Measurements from ENCODE around the gene CDH11. TPM values are rescaled to one million over a fixed set of nuclear protein-coding genes. Genes with fewer than 3 reads are reported as not detected.

Gene CDH11
- total and polyA plus RNA-seq, 9 of the 15 experiments (the other 6 are each of a cell fraction or from before 2014, with no cell fraction given), result 0.18 TPM; not detected in 8

DNA sequence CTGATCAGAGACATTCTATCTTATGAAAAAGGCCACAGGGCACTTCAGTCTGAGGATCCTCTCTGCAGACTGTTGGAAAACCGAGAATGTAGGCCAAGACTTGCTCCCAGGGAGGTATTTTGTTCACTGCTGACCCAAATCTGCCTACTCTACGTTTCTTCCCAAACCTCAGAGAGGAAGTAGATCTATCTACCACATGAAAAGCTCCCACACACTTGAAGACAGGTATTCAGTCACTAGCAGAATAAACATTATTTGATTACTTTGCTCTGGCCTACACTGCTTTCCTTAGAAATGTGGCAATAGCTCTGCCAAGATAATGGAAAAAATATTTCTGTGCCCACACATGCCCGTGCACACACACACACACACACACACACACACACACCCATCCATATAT lies 164.6 kb downstream of the CDH11 start:
- in situ Hi-C loops (cut with MboI) (no loop called here), intact Hi-C loops (cut with micrococcal nuclease) (no loop called here)
- no TSS peak for BruUV-seq (replicated peaks)
- H3K36me3 ChIP-seq (ENCODE audit: control insufficient read depth, insufficient read depth, low read length), result no peaks in the 10 kb centered on the region
- ATAC-seq (no peak), DNase-seq (ENCODE audit: extremely low read depth in 1 of 4, low spot score in 3 of 4) (no peak), FAIRE-seq (no peak)
- no peaks in the 10 kb centered on the region for H3K4me1 ChIP-seq (replicated peaks in 1 of 2; ENCODE audit: control insufficient read depth in 2 of 2, insufficient read depth in 2 of 2, low read length in 2 of 2)
- no peaks in the 10 kb centered on the region for H3K9me3 ChIP-seq (replicated peaks; ENCODE audit: control insufficient read depth, insufficient read depth, low read depth, low read length)
- H3K27me3 ChIP-seq (ENCODE audit: control insufficient read depth in 2 of 2, insufficient read depth in 2 of 2, low read length in 2 of 2), result no peaks in the 10 kb centered on the region
- no peaks in the 10 kb centered on the region for H3K79me2 ChIP-seq (ENCODE audit: control insufficient read depth, insufficient read depth, low read length)
- H3K9ac ChIP-seq (ENCODE audit: insufficient read depth in 1 of 2, low read depth in 2 of 2, low read length in 2 of 2), result no peak overlapping the region
- H4K20me1 ChIP-seq (replicated peaks; ENCODE audit: control insufficient read depth, insufficient read depth, low read length), result no peaks in the 10 kb centered on the region
- no peak overlapping the region for H3K27ac ChIP-seq (ENCODE audit: extremely low read depth, low read depth, low read length)
- ChIA-PET CTCF (ENCODE audit: low intra/inter-chr PET ratio) (no interaction called here), POLR2A (no interaction called here)
- no peak overlapping the region for H3K4me2 ChIP-seq (ENCODE audit: insufficient read depth, low read length)
- TF ChIP-seq HOXB6 (CRISPR knock-in tag; IDR thresholded peaks at IDR 0.05; ENCODE audit: borderline replicate concordance), result no peak
- TF ChIP-seq KAT2B (IDR thresholded peaks at IDR 0.05; ENCODE audit: low read depth, low read length), result no peak
- no peaks in the 10 kb centered on the region for H3K9me1 ChIP-seq (ENCODE audit: control insufficient read depth, insufficient read depth, low read length)
- no peak overlapping the region for H3K4me3 ChIP-seq
- WGBS (ENCODE audit: insufficient coverage, low coverage, missing lambda C conversion rate), result 0% methylated on average over 3 of the region's 3 CpGs
- no peak overlapping the region for H2AFZ ChIP-seq (ENCODE audit: low read depth, low read length)

GRCh38 chr16:64952177-64952576 lies 169.7 kb downstream of the CDH11 start:
- in situ Hi-C loops (cut with MboI), result no loop called here
- CTCF ChIA-PET (ENCODE audit: low intra/inter-chr PET ratio), result no interaction called here
- Histone ChIP-seq H3K9me3 (replicated peaks; ENCODE audit: control insufficient read depth, insufficient read depth, low read depth, low read length) (no peaks in the 10 kb centered on the region), H3K27me3 (ENCODE audit: control insufficient read depth in 2 of 2, insufficient read depth in 2 of 2, low read length in 2 of 2) (no peaks in the 10 kb centered on the region), H3K79me2 (ENCODE audit: control insufficient read depth, insufficient read depth, low read length) (no peaks in the 10 kb centered on the region), H3K4me1 (replicated peaks in 1 of 2; ENCODE audit: control insufficient read depth in 2 of 2, insufficient read depth in 2 of 2, low read length in 2 of 2) (no peaks in the 10 kb centered on the region), H3K27ac (ENCODE audit: extremely low read depth, low read depth, low read length) (no peak overlapping the region), H2AFZ (ENCODE audit: low read depth, low read length) (no peak overlapping the region), H3K4me2 (ENCODE audit: insufficient read depth, low read length) (no peak overlapping the region), H3K9me1 (ENCODE audit: control insufficient read depth, insufficient read depth, low read length) (no peaks in the 10 kb centered on the region), H4K20me1 (replicated peaks; ENCODE audit: control insufficient read depth, insufficient read depth, low read length) (no peaks in the 10 kb centered on the region), H3K4me3 (no peak overlapping the region), H3K36me3 (ENCODE audit: control insufficient read depth, insufficient read depth, low read length) (no peaks in the 10 kb centered on the region), H3K9ac (ENCODE audit: insufficient read depth in 1 of 2, low read depth in 2 of 2, low read length in 2 of 2) (no peak overlapping the region)
- DNase-seq (ENCODE audit: extremely low read depth in 1 of 4, low spot score in 3 of 4), result no peak
- POLR2A ChIA-PET, result no interaction called here
- FAIRE-seq, result no peak
- no peak for ATAC-seq
- intact Hi-C loops (cut with micrococcal nuclease), result no loop called here
- BruUV-seq (replicated peaks), result no TSS peak
- TF ChIP-seq PCBP1 (IDR thresholded peaks at IDR 0.05; ENCODE audit: low read depth, low read length, poor library complexity, severe bottlenecking) (no peak), RFX5 (IDR thresholded peaks at IDR 0.05; ENCODE audit: low read depth, low read length) (no peak), HMGN3 (IDR thresholded peaks at IDR 0.05; ENCODE audit: borderline replicate concordance, extremely low read depth, insufficient read length, low read depth, low read length) (no peak), ZNF253 (CRISPR knock-in tag; conservative IDR thresholded peaks at IDR 0.05) (no peak), CEBPB (tag; IDR thresholded peaks at IDR 0.05) (no peak), ARHGAP35 (IDR thresholded peaks at IDR 0.05; ENCODE audit: partially characterized antibody) (no peak), ATF7 (IDR thresholded peaks at IDR 0.05) (no peak)
- TF ChIP-seq, protein P1, sequence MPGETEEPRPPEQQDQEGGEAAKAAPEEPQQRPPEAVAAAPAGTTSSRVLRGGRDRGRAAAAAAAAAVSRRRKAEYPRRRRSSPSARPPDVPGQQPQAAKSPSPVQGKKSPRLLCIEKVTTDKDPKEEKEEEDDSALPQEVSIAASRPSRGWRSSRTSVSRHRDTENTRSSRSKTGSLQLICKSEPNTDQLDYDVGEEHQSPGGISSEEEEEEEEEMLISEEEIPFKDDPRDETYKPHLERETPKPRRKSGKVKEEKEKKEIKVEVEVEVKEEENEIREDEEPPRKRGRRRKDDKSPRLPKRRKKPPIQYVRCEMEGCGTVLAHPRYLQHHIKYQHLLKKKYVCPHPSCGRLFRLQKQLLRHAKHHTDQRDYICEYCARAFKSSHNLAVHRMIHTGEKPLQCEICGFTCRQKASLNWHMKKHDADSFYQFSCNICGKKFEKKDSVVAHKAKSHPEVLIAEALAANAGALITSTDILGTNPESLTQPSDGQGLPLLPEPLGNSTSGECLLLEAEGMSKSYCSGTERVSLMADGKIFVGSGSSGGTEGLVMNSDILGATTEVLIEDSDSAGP (CRISPR knock-in tag; IDR thresholded peaks at IDR 0.05), result no peak
- TF ChIP-seq, protein P2, sequence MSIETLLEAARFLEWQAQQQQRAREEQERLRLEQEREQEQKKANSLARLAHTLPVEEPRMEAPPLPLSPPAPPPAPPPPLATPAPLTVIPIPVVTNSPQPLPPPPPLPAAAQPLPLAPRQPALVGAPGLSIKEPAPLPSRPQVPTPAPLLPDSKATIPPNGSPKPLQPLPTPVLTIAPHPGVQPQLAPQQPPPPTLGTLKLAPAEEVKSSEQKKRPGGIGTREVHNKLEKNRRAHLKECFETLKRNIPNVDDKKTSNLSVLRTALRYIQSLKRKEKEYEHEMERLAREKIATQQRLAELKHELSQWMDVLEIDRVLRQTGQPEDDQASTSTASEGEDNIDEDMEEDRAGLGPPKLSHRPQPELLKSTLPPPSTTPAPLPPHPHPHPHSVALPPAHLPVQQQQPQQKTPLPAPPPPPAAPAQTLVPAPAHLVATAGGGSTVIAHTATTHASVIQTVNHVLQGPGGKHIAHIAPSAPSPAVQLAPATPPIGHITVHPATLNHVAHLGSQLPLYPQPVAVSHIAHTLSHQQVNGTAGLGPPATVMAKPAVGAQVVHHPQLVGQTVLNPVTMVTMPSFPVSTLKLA (conservative IDR thresholded peaks at IDR 0.05), result no peak

All from K562 (cell line).